Lung (tissue), 12 donors: ENCODE measurements around the gene TP53BP2. TPM values are rescaled to one million over a fixed set of nuclear protein-coding genes. Genes with fewer than 3 reads are reported as not detected.

Experiments
- ATAC-seq: fragments of 200-7000 bp; cut with Tn5 transposase; one replicate; pipeline ENCODE4 v1.9.1; 2020; ENCODE audit warnings: moderate number of reproducible peaks; ENCODE audit not compliant: insufficient read depth, low FRiP score
- DNase-seq, 3 donors: peaks; one replicate each; pipeline ENCODE4 v3.0.0-alpha.2; 2013 to 2017
- H3K27ac ChIP-seq, 2 donors: one replicate each; pipeline ENCODE4 v1.5.1; 2013; ENCODE audit warnings: mild to moderate bottlenecking in 2 of 2, moderate library complexity in 2 of 2, control low read depth in 1 of 2, inconsistent platforms in 1 of 2, low read depth in 1 of 2, low read length in 1 of 2
- H3K27me3 ChIP-seq, 3 donors: one replicate each; pipeline ENCODE4 v1.5.1; 2013; ENCODE audit warnings: low read length in 2 of 3; ENCODE audit not compliant: control insufficient read depth in 3 of 3, insufficient read depth in 3 of 3
- H3K36me3 ChIP-seq, 4 donors: one replicate each; pipeline ENCODE4 v1.5.1; 2013; ENCODE audit warnings: low read length in 4 of 4, mild to moderate bottlenecking in 1 of 4, moderate library complexity in 1 of 4; ENCODE audit not compliant: control insufficient read depth in 4 of 4, insufficient read depth in 4 of 4
- H3K4me1 ChIP-seq, 5 donors: one replicate each; pipeline ENCODE4 v1.5.1; 2013; ENCODE audit warnings: low read length in 5 of 5, mild to moderate bottlenecking in 2 of 5, moderate library complexity in 1 of 5; ENCODE audit not compliant: control insufficient read depth in 5 of 5, insufficient read depth in 5 of 5
- H3K4me3 ChIP-seq: one replicate; pipeline ENCODE4 v1.5.1; 2013; ENCODE audit warnings: mild to moderate bottlenecking, control low read depth, moderate library complexity
- H3K9ac ChIP-seq, 2 donors: one replicate each; pipeline ENCODE4 v1.5.1; 2013; ENCODE audit warnings: low read length in 2 of 2, control low read depth in 1 of 2; ENCODE audit not compliant: insufficient read depth in 1 of 2
- H3K9me3 ChIP-seq, 4 donors: one replicate each; pipeline ENCODE4 v1.5.1; 2013; ENCODE audit warnings: low read length in 3 of 4, mild to moderate bottlenecking in 1 of 4, moderate library complexity in 1 of 4; ENCODE audit not compliant: control insufficient read depth in 4 of 4, insufficient read depth in 3 of 4
- WGBS, 2 donors: extraction: QIAGEN DNeasy Blood & Tissue Kit; methylation state at CpG; one replicate each; pipeline ENCODE4 v1.1.7; 2013; 5-methylcytosine and 5-hydroxymethylcytosine counted together
- polyA plus RNA-seq, 2 donors: library from polyadenylated mRNA; stranded (reverse); fragments of 200-250 nt; gene quantifications; one replicate each; pipeline ENCODE4 v1.2.1, GENCODE V29; 2013
- total RNA-seq, 2 donors: library from RNA; depleted of rRNA in 1 of 2; stranded (reverse); fragments of >200 nt in 1 of 2; gene quantifications; one replicate each; pipeline ENCODE4 v1.2.1, GENCODE V29; 2014 to 2021
- TF ChIP-seq, protein P1 (sequence below): IDR thresholded peaks from 2 replicates; pipeline ENCODE4 v1.5.1; 2012; ENCODE audit warnings: mild to moderate bottlenecking; ENCODE audit errors: control extremely low read depth, extremely low read depth
- donor health status: control.
- donor health status: control.
- donor health status: Bipolar disorder and iron deficiency.
- donor health status: healthy.
- donor health status: DM: yes; HTN: yes; CAD: no.

The TP53BP2 gene
- total and polyA plus RNA-seq, 4 donors: 11.5 to 94.2 (median 45.7) TPM

DNA sequence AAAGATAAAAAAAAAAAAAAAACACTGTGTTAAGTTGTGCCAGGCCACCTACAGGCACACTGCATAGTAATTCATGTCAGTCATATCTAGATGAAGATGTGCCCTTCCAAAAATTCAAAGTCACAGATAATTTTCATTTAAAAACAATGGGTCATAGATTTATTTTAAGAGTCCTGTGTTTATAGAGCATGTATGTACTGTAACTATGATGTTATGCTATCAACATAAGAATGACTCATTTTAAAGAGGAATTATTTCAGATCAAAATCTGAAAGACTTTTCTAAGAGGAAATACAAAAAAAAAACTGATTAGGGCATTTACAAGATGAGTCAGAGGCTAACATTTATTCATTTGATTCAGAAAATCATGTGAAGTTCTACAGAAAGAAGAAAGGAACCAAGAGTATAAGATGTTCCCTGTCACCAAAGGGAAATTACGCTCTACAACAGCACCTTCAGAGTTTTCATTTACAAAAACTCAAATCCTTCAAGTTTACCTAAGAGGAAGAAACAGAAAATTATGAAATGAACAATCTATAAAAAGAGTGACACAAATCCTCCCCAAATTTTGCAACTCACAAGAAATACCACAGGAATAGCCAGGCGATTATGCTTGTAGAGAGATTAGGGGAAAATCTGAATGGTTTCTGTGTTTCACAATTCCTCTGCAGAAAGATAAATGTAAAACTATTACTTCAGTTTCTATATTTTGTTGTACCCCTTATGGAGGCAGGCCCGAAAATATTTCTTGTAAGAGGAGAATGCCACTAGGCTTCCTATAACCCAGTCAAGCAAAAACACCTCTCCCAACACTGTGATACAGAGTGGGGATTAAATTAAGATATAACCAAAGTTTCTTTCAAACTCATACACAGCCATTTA is 13.8 kb downstream of the TP53BP2 start:
- Histone ChIP-seq H3K9me3 (no peaks in the 10 kb centered on the region), H3K9ac (no peak overlapping the region), H3K4me1 (peaks cover 9 to 29% (median 16%) of the 10 kb centered on the region in 5 donors), H3K27me3 (no peaks in the 10 kb centered on the region), H3K4me3 (no peak overlapping the region), H3K27ac (peak overlapping the region; percentile 45 to 88), H3K36me3 (no peaks in the 10 kb centered on the region)
- TF ChIP-seq, protein P1, sequence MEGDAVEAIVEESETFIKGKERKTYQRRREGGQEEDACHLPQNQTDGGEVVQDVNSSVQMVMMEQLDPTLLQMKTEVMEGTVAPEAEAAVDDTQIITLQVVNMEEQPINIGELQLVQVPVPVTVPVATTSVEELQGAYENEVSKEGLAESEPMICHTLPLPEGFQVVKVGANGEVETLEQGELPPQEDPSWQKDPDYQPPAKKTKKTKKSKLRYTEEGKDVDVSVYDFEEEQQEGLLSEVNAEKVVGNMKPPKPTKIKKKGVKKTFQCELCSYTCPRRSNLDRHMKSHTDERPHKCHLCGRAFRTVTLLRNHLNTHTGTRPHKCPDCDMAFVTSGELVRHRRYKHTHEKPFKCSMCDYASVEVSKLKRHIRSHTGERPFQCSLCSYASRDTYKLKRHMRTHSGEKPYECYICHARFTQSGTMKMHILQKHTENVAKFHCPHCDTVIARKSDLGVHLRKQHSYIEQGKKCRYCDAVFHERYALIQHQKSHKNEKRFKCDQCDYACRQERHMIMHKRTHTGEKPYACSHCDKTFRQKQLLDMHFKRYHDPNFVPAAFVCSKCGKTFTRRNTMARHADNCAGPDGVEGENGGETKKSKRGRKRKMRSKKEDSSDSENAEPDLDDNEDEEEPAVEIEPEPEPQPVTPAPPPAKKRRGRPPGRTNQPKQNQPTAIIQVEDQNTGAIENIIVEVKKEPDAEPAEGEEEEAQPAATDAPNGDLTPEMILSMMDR: no peak
- ATAC-seq: peak; percentile 63
- peak in 2 of 3 donors; percentile 35 to 43 for DNase-seq
- 22 to 39% methylated on average over 3 of the region's 3 CpGs for WGBS, 2 donors

DNA sequence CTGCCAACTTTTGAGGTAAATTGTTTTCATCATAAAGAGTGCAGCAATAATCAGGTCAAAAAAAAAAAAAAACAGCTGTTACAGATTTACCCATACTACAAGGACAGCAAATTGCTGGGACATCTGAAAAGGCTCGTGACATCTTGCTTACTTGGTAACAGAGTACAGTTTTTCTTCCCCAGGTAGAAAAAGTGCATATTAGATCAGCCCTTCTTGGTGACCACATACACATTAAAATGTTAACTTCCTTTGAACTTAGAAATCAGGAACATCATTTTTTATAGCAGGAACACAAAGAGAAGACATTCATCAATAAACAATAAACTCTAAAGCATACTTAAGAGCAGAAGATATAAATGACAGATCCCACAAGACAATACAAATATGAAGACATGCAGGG is 16.1 kb downstream of the TP53BP2 start:
- Histone ChIP-seq H3K9me3 (no peaks in the 10 kb centered on the region), H3K27ac (no peak overlapping the region), H3K27me3 (no peaks in the 10 kb centered on the region), H3K4me1 (peaks cover 0 to 26% (median 19%) of the 10 kb centered on the region in 5 donors), H3K36me3 (no peaks in the 10 kb centered on the region), H3K9ac (no peak overlapping the region), H3K4me3 (no peak overlapping the region)
- ATAC-seq (no peak), DNase-seq (no peak)
- TF ChIP-seq, protein P1: no peak
- 74 to 93% methylated on average over 1 of the region's 1 CpG for WGBS, 2 donors

DNA sequence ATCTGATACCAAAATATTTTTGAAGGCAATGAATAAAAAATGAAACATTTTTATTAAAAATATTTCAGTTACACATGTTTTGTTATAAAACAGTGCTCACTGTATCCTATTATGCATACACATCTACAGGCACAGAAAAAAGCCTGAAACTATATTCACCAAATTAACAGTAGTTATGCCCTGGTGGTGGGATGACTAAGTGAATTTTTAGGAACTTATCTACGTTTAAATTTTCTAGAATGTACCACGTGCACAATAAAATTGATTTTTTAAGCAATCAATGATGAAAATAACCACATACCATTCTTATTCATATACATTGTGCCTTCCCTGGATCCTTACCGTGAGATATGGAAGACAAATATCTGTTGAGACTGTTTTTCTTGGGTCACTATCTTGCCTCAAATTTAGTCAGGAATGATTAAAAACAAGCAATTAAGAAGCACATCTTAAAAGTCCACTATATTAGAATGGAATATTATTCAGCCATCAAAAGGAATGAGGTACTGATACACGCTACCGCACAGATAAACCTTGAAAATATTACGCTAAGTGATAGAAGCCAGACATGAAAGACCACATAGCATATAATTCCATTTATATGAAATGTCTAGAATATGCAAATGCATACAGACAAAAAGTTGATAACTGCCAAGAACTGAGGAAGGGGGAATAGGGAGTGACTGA is 17.4 kb downstream of the TP53BP2 start:
- 78 to 90% methylated on average over 6 of the region's 6 CpGs for WGBS, 2 donors
- Histone ChIP-seq H3K9ac (no peak overlapping the region), H3K27ac (no peak overlapping the region), H3K27me3 (no peaks in the 10 kb centered on the region), H3K36me3 (no peaks in the 10 kb centered on the region), H3K9me3 (no peaks in the 10 kb centered on the region), H3K4me1 (peaks cover 0 to 19% (median 16%) of the 10 kb centered on the region in 5 donors), H3K4me3 (no peak overlapping the region)
- DNase-seq: no peak
- no peak for ATAC-seq
- TF ChIP-seq, protein P1: no peak
